ENCODE data around the gene PHACTR3. TPM values are rescaled to one million over a fixed set of nuclear protein-coding genes. Genes with fewer than 3 reads are reported as not detected.

PHACTR3 gene
- total and polyA plus RNA-seq, 2 of the 8 experiments (the other 6 are each of a cell fraction or from before 2014, with no cell fraction given), result 0.05 to 0.13 TPM

GRCh38 chr20:59600472-59600871 is 3.9 kb upstream of the PHACTR3 start (continued):
- TF ChIP-seq E2F6 (IDR thresholded peaks at IDR 0.05), result no peak
- no peak for TF ChIP-seq YY1 (IDR thresholded peaks at IDR 0.05; ENCODE audit: low read depth, low read length)
- TF ChIP-seq SIRT6 (IDR thresholded peaks at IDR 0.05; ENCODE audit: low read length), result no peak
- no peak for TF ChIP-seq USF2 (IDR thresholded peaks at IDR 0.05; ENCODE audit: low read length)
